Fibroblast of skin of right biceps (primary cell): Measurements from ENCODE around the gene NDUFV3.
A peak's percentile ranks its signal among the peaks of the same experiment; 100 is the strongest.
"Not testable (repeated sequence)": the region's sequence is repeated elsewhere in the genome, so short reads cannot be mapped to it uniquely, and the experiment has no call there.

Experiments used
- DNase-seq: peaks from one replicate; pipeline ENCODE4 v3.0.0-alpha.2; 2013

Gene NDUFV3

GRCh38 chr21:42892931-42893755 lies at the start of gene NDUFV3:
NDUFV3 (plus strand) TSS chr21:42893309; CDS start chr21:42893334, 25 bp downstream.
- DNase-seq: peak; percentile 98

GRCh38 chr21:42844411-42845113 lies 48.5 kb upstream of the NDUFV3 start:
- no peak for DNase-seq

- no peak for DNase-seq
These were observed 47.7 kb upstream of the NDUFV3 start for GRCh38 chr21:42845296-42845965.

- no peak for DNase-seq
These were observed 46.9 kb upstream of the NDUFV3 start for GRCh38 chr21:42846221-42846620.

GRCh38 chr21:42847051-42847707 lies 45.9 kb upstream of the NDUFV3 start:
- no peak for DNase-seq

GRCh38 chr21:42847726-42848125 lies 45.4 kb upstream of the NDUFV3 start:
- no peak for DNase-seq

GRCh38 chr21:42848144-42848931 lies 44.8 kb upstream of the NDUFV3 start:
- not testable (repeated sequence) for DNase-seq

GRCh38 chr21:42848932-42849758 lies 44.0 kb upstream of the NDUFV3 start:
- no peak for DNase-seq

GRCh38 chr21:42849759-42850412 lies 43.2 kb upstream of the NDUFV3 start:
- no peak for DNase-seq

GRCh38 chr21:42850463-42850862 lies 42.6 kb upstream of the NDUFV3 start:
- DNase-seq: no peak

GRCh38 chr21:42850866-42851391 lies 42.2 kb upstream of the NDUFV3 start:
- no peak for DNase-seq

- DNase-seq: no peak
These were observed 41.1 kb upstream of the NDUFV3 start for GRCh38 chr21:42851812-42852665.

- no peak for DNase-seq
These were observed 40.1 kb upstream of the NDUFV3 start for GRCh38 chr21:42852925-42853570.

GRCh38 chr21:42853621-42854020 lies 39.5 kb upstream of the NDUFV3 start:
- DNase-seq: no peak

- DNase-seq: no peak
These were observed 38.7 kb upstream of the NDUFV3 start for GRCh38 chr21:42854246-42855010.

- no peak for DNase-seq
These were observed 37.8 kb upstream of the NDUFV3 start for GRCh38 chr21:42855171-42855936.

GRCh38 chr21:42855937-42856335 lies 37.2 kb upstream of the NDUFV3 start:
- no peak for DNase-seq
